B cell (primary cell): ENCODE measurements around the gene TRMT1L. TPM values are rescaled to one million over a fixed set of nuclear protein-coding genes. Genes with fewer than 3 reads are reported as not detected.

Experiments used
- ATAC-seq: fragments of 200-7000 bp; cut with Tn5 transposase; one replicate; pipeline ENCODE4 v1.10.0; 2021; ENCODE audit warnings: low read depth, mild to moderate bottlenecking, moderate number of reproducible peaks, moderate library complexity
- CTCF ChIA-PET: fragments of 350-600 bp; sonication (Branson Sonifier 250); formaldehyde crosslinking; loops from one replicate; lab custom pipeline; 2021; ENCODE audit warnings: antibody characterized with exemption, inconsistent platforms; lab: Charles Lee
- POLR2A ChIA-PET: fragments of 350-600 bp; sonication (Branson Sonifier 250); formaldehyde crosslinking; loops from one replicate; lab custom pipeline; 2021; ENCODE audit warnings: antibody characterized with exemption; lab: Charles Lee
- DNase-seq: peaks from one replicate; pipeline ENCODE4 v3.0.0; 2013
- H2AFZ ChIP-seq: 2 replicates; pipeline ENCODE4 v1.6.1; 2012; ENCODE audit warnings: mild to moderate bottlenecking, low read depth, low read length; ENCODE audit not compliant: insufficient read depth, poor library complexity, severe bottlenecking
- H3K27ac ChIP-seq, 2 donors: 1 replicate in 1 of 2; 2 replicates in 1 of 2; pipeline ENCODE4 v1.5.1; 2012 to 2013; ENCODE audit warnings: low read length in 2 of 2, mild to moderate bottlenecking in 2 of 2, moderate library complexity in 1 of 2
- H3K27me3 ChIP-seq, 4 experiments: fragments of 200-600 bp in 1 of 4; sonication (generic) in 1 of 4; replicated peaks in 1 of 4; 1 replicate in 2 of 4; 2 replicates in 2 of 4; pipeline versions ENCODE4 v1.6.1 to v1.7.0; 2013 to 2016; ENCODE audit warnings: low read length in 3 of 4, mild to moderate bottlenecking in 2 of 4, mixed read lengths in 1 of 4, moderate library complexity in 1 of 4; ENCODE audit not compliant: insufficient read depth in 4 of 4, control insufficient read depth in 3 of 4; ENCODE audit errors: control extremely low read depth in 1 of 4
- H3K36me3 ChIP-seq, 2 experiments: replicated peaks in 1 of 2; 1 replicate in 1 of 2; 2 replicates in 1 of 2; pipeline versions ENCODE4 v1.6.1 to v1.7.1; 2013; ENCODE audit warnings: low read length in 1 of 2; ENCODE audit not compliant: insufficient read depth in 2 of 2, control insufficient read depth in 1 of 2; ENCODE audit errors: control extremely low read depth in 1 of 2, extremely low read depth in 1 of 2
- H3K4me1 ChIP-seq, 2 donors: fragments of 200-600 bp in 1 of 2; sonication (generic) in 1 of 2; 1 replicate in 1 of 2; 2 replicates in 1 of 2; pipeline versions ENCODE4 v1.5.1 to v1.6.1; 2013 to 2017; ENCODE audit warnings: low read length in 2 of 2; ENCODE audit not compliant: control insufficient read depth in 2 of 2, insufficient read depth in 2 of 2
- H3K4me2 ChIP-seq: replicated peaks from 2 replicates; pipeline ENCODE3; 2012; ENCODE audit warnings: mild to moderate bottlenecking, low read depth, low read length; ENCODE audit not compliant: poor library complexity, severe bottlenecking
- H3K4me3 ChIP-seq, 5 experiments: fragments of 200-600 bp in 1 of 5; sonication (generic) in 1 of 5; 1 replicate in 3 of 5; 2 replicates in 2 of 5; pipeline versions ENCODE4 v1.5.1 to v1.7.0; 2011 to 2016; ENCODE audit warnings: low read length in 4 of 5, mild to moderate bottlenecking in 4 of 5, low read depth in 2 of 5, control low read depth in 1 of 5, moderate library complexity in 1 of 5; ENCODE audit not compliant: insufficient read depth in 1 of 5; ENCODE audit errors: control extremely low read depth in 1 of 5, extremely low read depth in 1 of 5
- H3K79me2 ChIP-seq: fragments of 200-600 bp; sonication (generic); one replicate; pipeline ENCODE4 v1.6.0; 2016; ENCODE audit warnings: low read length; ENCODE audit not compliant: control insufficient read depth, insufficient read depth
- H3K9ac ChIP-seq: fragments of 200-600 bp; sonication (generic); 2 replicates; pipeline ENCODE4 v1.6.1; 2017; ENCODE audit warnings: mild to moderate bottlenecking, low read length, moderate library complexity
- H3K9me3 ChIP-seq, 3 donors: one replicate each; pipeline versions ENCODE4 v1.6.1 to v1.7.1; 2013; ENCODE audit warnings: low read length in 2 of 3; ENCODE audit not compliant: control insufficient read depth in 2 of 3, insufficient read depth in 1 of 3; ENCODE audit errors: control extremely low read depth in 1 of 3
- H4K20me1 ChIP-seq: 2 replicates; pipeline ENCODE4 v1.6.0; 2012; ENCODE audit warnings: mild to moderate bottlenecking, low read length; ENCODE audit not compliant: insufficient read depth, control insufficient read depth, poor library complexity, severe bottlenecking
- H3K27ac Mint-ChIP-seq: one replicate; pipeline ENCODE4 v1.8.0; 2021; ENCODE audit warnings: mixed read lengths
- H3K27me3 Mint-ChIP-seq: one replicate; pipeline ENCODE4 v1.8.0; 2021; ENCODE audit warnings: mixed read lengths
- H3K4me1 Mint-ChIP-seq: one replicate; pipeline ENCODE4 v1.8.0; 2021; ENCODE audit warnings: mixed read lengths
- H3K4me3 Mint-ChIP-seq: one replicate; pipeline ENCODE4 v1.8.0; 2021; ENCODE audit warnings: mixed read lengths
- H3K9me3 Mint-ChIP-seq: one replicate; pipeline ENCODE4 v1.8.0; 2022; ENCODE audit warnings: mixed read lengths; ENCODE audit not compliant: insufficient read depth
- EZH2 ChIP-seq: IDR thresholded peaks from 2 replicates; pipeline ENCODE4 v1.6.1; 2012; ENCODE audit warnings: borderline replicate concordance, low read depth, mild to moderate bottlenecking, moderate library complexity, low read length; ENCODE audit not compliant: insufficient read depth, poor library complexity, severe bottlenecking
- WGBS: methylation state at CpG from one replicate; pipeline ENCODE4 v1.1.5; 2013; ENCODE audit warnings: missing lambda C conversion rate; ENCODE audit not compliant: insufficient coverage; 5-methylcytosine and 5-hydroxymethylcytosine counted together
- intact Hi-C: fragments of 100-400 bp; cut with micrococcal nuclease; formaldehyde crosslinking; loops from one replicate; pipeline ENCODE4 v1.10.0; 2022
- polyA plus RNA-seq: library from polyadenylated mRNA; depleted of rRNA; stranded (reverse); fragments of >200 nt; gene quantifications from 2 replicates; pipeline ENCODE4 v1.2.3, GENCODE V29; 2012
- total RNA-seq, 2 donors: library from RNA; stranded (reverse); fragments of 120-200 nt in 1 of 2; gene quantifications; 1 replicate in 1 of 2; 2 replicates in 1 of 2; pipeline versions ENCODE4 v1.2.3 to v1.2.4, GENCODE V29; 2013 to 2022
- TF ChIP-seq, protein P1 (sequence below): fragments of 200-600 bp; IDR thresholded peaks from one replicate; pipeline ENCODE4 v1.8.0; 2022; ENCODE audit warnings: antibody characterized with exemption, mild to moderate bottlenecking

Gene TRMT1L
- total and polyA plus RNA-seq, 2 donors (not counting 1 experiment from before 2014, with no cell fraction given), result 9.9 to 27.5 TPM

DNA sequence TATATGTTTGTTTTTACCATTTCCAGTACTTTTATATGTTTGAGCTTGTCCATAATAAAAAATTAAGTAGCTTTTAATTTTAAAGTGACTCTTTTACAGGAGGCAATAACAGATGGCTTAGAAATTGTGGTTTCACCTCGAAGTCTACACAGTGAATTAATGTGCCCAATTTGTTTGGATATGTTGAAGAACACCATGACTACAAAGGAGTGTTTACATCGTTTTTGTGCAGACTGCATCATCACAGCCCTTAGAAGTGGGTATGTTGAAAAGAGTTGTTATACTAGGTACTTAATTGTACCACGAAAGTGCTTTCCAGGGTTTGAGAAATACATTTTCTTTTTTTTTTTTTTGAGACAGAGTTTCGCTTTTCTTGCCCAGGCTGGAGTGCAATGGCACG, 65.3 kb downstream of the TRMT1L start:
- Histone ChIP-seq H3K4me2 (no peak overlapping the region), H3K4me3 (no peak overlapping the region), H3K27ac (no peak overlapping the region), H3K79me2 (peaks cover 4% of the 10 kb centered on the region), H3K4me1 (no peaks in the 10 kb centered on the region), H3K9me3 (no peaks in the 10 kb centered on the region), H4K20me1 (peaks cover 15% of the 10 kb centered on the region), H3K36me3 (peaks cover 15 to 37% of the 10 kb centered on the region in 2 experiments), H3K9ac (no peak overlapping the region), H2AFZ (no peak overlapping the region), H3K27me3 (no peaks in the 10 kb centered on the region)
- intact Hi-C loops, result no loop called here
- ChIA-PET POLR2A (no interaction called here), CTCF (interaction anchor here (0.8 kb wide), 1 partner anchor 26 kb away, joined by 3 read pairs; no protein-coding TSS in a partner anchor)
- H3K27me3 Mint-ChIP-seq, result no peaks in the 10 kb centered on the region
- 90% methylated on average over 3 of the region's 5 CpGs for WGBS
- ATAC-seq (no peak), DNase-seq (no peak)
- no peaks in the 10 kb centered on the region for H3K9me3 Mint-ChIP-seq
- H3K27ac Mint-ChIP-seq, result no peak overlapping the region
- H3K4me3 Mint-ChIP-seq, result no peak overlapping the region
- H3K4me1 Mint-ChIP-seq, result peaks cover under 1% of the 10 kb centered on the region
- TF ChIP-seq, protein P1, sequence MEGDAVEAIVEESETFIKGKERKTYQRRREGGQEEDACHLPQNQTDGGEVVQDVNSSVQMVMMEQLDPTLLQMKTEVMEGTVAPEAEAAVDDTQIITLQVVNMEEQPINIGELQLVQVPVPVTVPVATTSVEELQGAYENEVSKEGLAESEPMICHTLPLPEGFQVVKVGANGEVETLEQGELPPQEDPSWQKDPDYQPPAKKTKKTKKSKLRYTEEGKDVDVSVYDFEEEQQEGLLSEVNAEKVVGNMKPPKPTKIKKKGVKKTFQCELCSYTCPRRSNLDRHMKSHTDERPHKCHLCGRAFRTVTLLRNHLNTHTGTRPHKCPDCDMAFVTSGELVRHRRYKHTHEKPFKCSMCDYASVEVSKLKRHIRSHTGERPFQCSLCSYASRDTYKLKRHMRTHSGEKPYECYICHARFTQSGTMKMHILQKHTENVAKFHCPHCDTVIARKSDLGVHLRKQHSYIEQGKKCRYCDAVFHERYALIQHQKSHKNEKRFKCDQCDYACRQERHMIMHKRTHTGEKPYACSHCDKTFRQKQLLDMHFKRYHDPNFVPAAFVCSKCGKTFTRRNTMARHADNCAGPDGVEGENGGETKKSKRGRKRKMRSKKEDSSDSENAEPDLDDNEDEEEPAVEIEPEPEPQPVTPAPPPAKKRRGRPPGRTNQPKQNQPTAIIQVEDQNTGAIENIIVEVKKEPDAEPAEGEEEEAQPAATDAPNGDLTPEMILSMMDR, result no peak
- no peak for TF ChIP-seq EZH2

DNA sequence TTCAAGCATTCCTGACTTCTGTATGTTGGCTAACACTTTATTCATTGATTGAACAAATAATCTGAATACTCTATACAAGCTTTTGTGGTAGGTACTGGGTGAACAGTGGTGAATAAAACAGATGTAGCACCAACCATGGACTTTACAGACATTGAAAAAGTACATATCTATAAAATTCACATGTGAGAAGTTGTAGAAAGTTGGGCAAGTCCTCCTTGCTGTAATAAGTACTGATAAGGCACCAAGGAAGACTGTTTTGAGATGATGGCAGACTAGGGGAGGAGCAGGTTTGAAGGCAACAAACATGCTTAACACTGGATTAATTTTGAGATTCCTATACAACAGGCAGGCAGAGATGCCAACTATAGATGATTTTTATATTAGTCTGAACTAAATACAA, 69.0 kb downstream of the TRMT1L start:
- ChIA-PET POLR2A (no interaction called here), CTCF (no interaction called here)
- no peak for TF ChIP-seq EZH2
- TF ChIP-seq, protein P1, result no peak
- H3K27me3 ChIP-seq, result no peaks in the 10 kb centered on the region
- H3K4me1 Mint-ChIP-seq, result peaks cover 20% of the 10 kb centered on the region
- ATAC-seq, result no peak
- no peak overlapping the region for H3K27ac Mint-ChIP-seq
- H2AFZ ChIP-seq, result no peak overlapping the region
- H3K4me3 Mint-ChIP-seq, result no peak overlapping the region
- no peak overlapping the region for H3K27ac ChIP-seq
- no peaks in the 10 kb centered on the region for H3K4me1 ChIP-seq
- no peaks in the 10 kb centered on the region for H3K9me3 ChIP-seq
- peaks cover 0 to 19% of the 10 kb centered on the region in 2 experiments for H3K36me3 ChIP-seq
- no peak overlapping the region for H3K9ac ChIP-seq
- peaks cover 39% of the 10 kb centered on the region for H3K79me2 ChIP-seq
- no peak overlapping the region for H3K4me3 ChIP-seq
- H3K4me2 ChIP-seq, result no peak overlapping the region
- no peak for DNase-seq
- no peaks in the 10 kb centered on the region for H3K27me3 Mint-ChIP-seq
- peaks cover 48% of the 10 kb centered on the region for H4K20me1 ChIP-seq
- H3K9me3 Mint-ChIP-seq, result no peaks in the 10 kb centered on the region
- intact Hi-C loops, result no loop called here
